ENCODE data around the gene TEKTIP1. TPM values are rescaled to one million over a fixed set of nuclear protein-coding genes. Genes with fewer than 3 reads are reported as not detected.
A peak's percentile ranks its signal among the peaks of the same experiment; 100 is the strongest.

Gene TEKTIP1
- total and polyA plus RNA-seq, 9 donors = 0.54 to 5.6 (median 3.6) TPM; not detected in 2

GRCh38 chr19:3503036-3503572, 35.9 kb upstream of the TEKTIP1 start:
- H3K36me3 ChIP-seq = no peaks in the 10 kb centered on the region
- WGBS, 3 donors = 67 to 78% (median 70%) methylated on average over 13 of the region's 13 CpGs

GRCh38 chr19:3504735-3505134, 34.2 kb upstream of the TEKTIP1 start:
- peaks cover 12% of the 10 kb centered on the region for H3K4me1 ChIP-seq (ENCODE audit: insufficient read depth)

More at GRCh38 chr19:3503036-3503572, 35.9 kb upstream of the TEKTIP1 start:
- DNase-seq = no peak
- Histone ChIP-seq H3K9me3 (no peaks in the 10 kb centered on the region), H3K4me1 (ENCODE audit: insufficient read depth) (peaks cover 12% of the 10 kb centered on the region), H3K27me3 (no peaks in the 10 kb centered on the region), H3K4me3 (no peak overlapping the region), H3K27ac (no peak overlapping the region)
- no peak for TF ChIP-seq POLR2A (IDR thresholded peaks at IDR 0.05)
- TF ChIP-seq EP300 (IDR thresholded peaks at IDR 0.05) = no peak
- intact Hi-C loops (cut with DNase I) = no loop called here

GRCh38 chr19:3505598-3506383, 33.2 kb upstream of the TEKTIP1 start, which contains the start of gene FZR1:
Gene FZR1, plus strand, starts transcription at chr19:3506311. Its CDS starts 16,679 bp downstream, at chr19:3522990.
- no peak for TF ChIP-seq EP300 (IDR thresholded peaks at IDR 0.05)
- no peak for TF ChIP-seq CTCF (IDR thresholded peaks at IDR 0.05)
- peak; percentile 69 for TF ChIP-seq POLR2A (IDR thresholded peaks at IDR 0.05)
- Histone ChIP-seq H3K4me1 (ENCODE audit: insufficient read depth) (peaks cover 10% of the 10 kb centered on the region), H3K4me3 (peak within 1 kb of the TSS; percentile 80), H3K27me3 (no peaks in the 10 kb centered on the region), H3K9me3 (no peaks in the 10 kb centered on the region), H3K27ac (peak within 1 kb of the TSS; percentile 46 to 80), H3K36me3 (no peaks in the 10 kb centered on the region)
- whole genome bisulfite sequencing, 3 donors = 1 to 2% (median 2%) methylated on average over 56 to 79 of the region's 79 CpGs
- intact Hi-C loops (cut with DNase I) = no loop called here
- peak; percentile 99 for DNase-seq

More at GRCh38 chr19:3504735-3505134, 34.2 kb upstream of the TEKTIP1 start:
- no peaks in the 10 kb centered on the region for H3K27me3 ChIP-seq
- no peak for DNase-seq
- TF ChIP-seq CTCF (IDR thresholded peaks at IDR 0.05) (no peak), EP300 (IDR thresholded peaks at IDR 0.05) (no peak), POLR2A (IDR thresholded peaks at IDR 0.05) (no peak)
- intact Hi-C loops (cut with DNase I) = no loop called here
- 79 to 85% (median 83%) methylated on average over 5 of the region's 5 CpGs for WGBS, 3 donors
- H3K9me3 ChIP-seq = no peaks in the 10 kb centered on the region
- no peak overlapping the region for H3K4me3 ChIP-seq
- H3K27ac ChIP-seq = no peak overlapping the region
- no peaks in the 10 kb centered on the region for H3K36me3 ChIP-seq

- Histone ChIP-seq H3K4me3 (peak overlapping the region; percentile 80), H3K27ac (peak overlapping the region; percentile 46 to 80), H3K4me1 (ENCODE audit: insufficient read depth) (peaks cover 9% of the 10 kb centered on the region), H3K9me3 (no peaks in the 10 kb centered on the region), H3K36me3 (no peaks in the 10 kb centered on the region), H3K27me3 (no peaks in the 10 kb centered on the region)
- DNase-seq = peak in 4 of 5 donors; percentile 53 to 74 (median 66)
- 1% methylated on average over 42 to 66 of the region's 69 CpGs for WGBS, 3 donors
- intact Hi-C loops (cut with DNase I) = no loop called here
- no peak for TF ChIP-seq POLR2A (IDR thresholded peaks at IDR 0.05)
- TF ChIP-seq EP300 (IDR thresholded peaks at IDR 0.05) = no peak
- no peak for TF ChIP-seq CTCF (IDR thresholded peaks at IDR 0.05)
These were observed 32.3 kb upstream of the TEKTIP1 start for GRCh38 chr19:3506384-3507340.
